Thyroid gland (tissue), 4 donors: Measurements from ENCODE around the gene CLEC2L.

Experiments used
- POLR2A ChIP-seq, 2 donors: fragments of 450-650 bp; IDR thresholded peaks; one replicate each; pipeline ENCODE4 v1.6.1; 2017; ENCODE audit warnings: antibody characterized with exemption in 2 of 2, mild to moderate bottlenecking in 2 of 2, moderate library complexity in 1 of 2
- TF ChIP-seq, protein P1 (sequence below), 6 experiments: fragments of 200-600 bp in 3 of 6; fragments of 450-650 bp in 3 of 6; sonication (generic) in 3 of 6; IDR thresholded peaks; one replicate each; pipeline ENCODE4 v1.5.1; 2016 to 2019; ENCODE audit warnings: antibody characterized with exemption in 6 of 6, mild to moderate bottlenecking in 2 of 6, inconsistent platforms in 1 of 6, moderate library complexity in 1 of 6

DNA sequence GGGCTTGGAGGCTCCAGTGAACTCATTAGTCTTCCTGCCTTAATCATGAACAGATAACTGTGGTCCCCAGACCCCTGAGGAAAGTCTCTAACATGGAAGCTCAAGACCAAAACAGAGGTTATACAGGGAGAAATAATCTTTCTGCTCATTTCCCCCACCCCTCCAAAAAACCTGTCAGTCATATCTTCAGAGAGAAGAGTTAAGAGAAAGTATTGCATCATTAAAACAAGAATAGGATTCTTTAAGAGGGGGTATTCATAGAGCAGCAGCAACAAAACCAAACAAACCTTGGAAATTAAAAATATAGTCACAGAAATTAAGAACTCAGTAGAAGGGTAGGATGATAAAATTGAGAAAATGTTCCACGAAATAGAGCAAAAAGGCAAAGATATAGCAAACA lies 7.6 kb downstream of the CLEC2L start:
- TF ChIP-seq, protein P1, sequence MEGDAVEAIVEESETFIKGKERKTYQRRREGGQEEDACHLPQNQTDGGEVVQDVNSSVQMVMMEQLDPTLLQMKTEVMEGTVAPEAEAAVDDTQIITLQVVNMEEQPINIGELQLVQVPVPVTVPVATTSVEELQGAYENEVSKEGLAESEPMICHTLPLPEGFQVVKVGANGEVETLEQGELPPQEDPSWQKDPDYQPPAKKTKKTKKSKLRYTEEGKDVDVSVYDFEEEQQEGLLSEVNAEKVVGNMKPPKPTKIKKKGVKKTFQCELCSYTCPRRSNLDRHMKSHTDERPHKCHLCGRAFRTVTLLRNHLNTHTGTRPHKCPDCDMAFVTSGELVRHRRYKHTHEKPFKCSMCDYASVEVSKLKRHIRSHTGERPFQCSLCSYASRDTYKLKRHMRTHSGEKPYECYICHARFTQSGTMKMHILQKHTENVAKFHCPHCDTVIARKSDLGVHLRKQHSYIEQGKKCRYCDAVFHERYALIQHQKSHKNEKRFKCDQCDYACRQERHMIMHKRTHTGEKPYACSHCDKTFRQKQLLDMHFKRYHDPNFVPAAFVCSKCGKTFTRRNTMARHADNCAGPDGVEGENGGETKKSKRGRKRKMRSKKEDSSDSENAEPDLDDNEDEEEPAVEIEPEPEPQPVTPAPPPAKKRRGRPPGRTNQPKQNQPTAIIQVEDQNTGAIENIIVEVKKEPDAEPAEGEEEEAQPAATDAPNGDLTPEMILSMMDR (IDR thresholded peaks at IDR 0.05): no peak
- no peak for TF ChIP-seq POLR2A (IDR thresholded peaks at IDR 0.05)
